ENCODE data around the gene AFG3L2. TPM values are rescaled to one million over a fixed set of nuclear protein-coding genes. Genes with fewer than 3 reads are reported as not detected.

AFG3L2 gene
- total and polyA plus RNA-seq, 2 of the 8 experiments (the other 6 are each of a cell fraction or from before 2014, with no cell fraction given), result 29.7 to 84.8 TPM

DNA sequence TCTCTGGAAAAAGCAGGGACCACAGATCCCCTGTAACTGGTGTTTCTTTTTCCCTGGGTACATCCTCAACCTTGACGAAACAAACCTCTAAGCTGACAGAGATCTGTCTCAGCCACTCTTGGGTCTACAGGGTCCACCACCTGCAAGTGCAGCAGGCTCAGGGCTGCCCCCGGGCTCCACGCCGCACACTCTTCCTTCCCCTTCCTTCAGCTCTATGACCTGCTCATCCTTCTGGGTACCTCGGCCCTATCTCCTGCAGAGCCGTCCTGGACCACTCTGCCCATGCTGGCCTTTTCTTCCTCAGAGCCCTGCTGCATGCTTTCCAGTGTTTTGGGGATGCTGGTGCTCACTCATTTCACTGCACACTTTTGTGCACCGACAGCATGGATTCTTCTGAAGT is 41.5 kb downstream of the AFG3L2 start:
- H3K14ac ChIP-seq (ENCODE audit: insufficient read length), result no peak overlapping the region
- no peak for FAIRE-seq
- peaks cover 0 to 4% (median 0%) of the 10 kb centered on the region in 4 experiments; a peak in 1 of 8 replicates for H3K36me3 ChIP-seq (ENCODE audit: control insufficient read depth in 2 of 4, insufficient read depth in 4 of 4, low read length in 3 of 4)
- H2AFZ ChIP-seq (ENCODE audit: low read length), result no peak overlapping the region
- no peaks in the 10 kb centered on the region for H3K9me3 ChIP-seq (ENCODE audit: insufficient read depth in 2 of 2, low read depth in 1 of 2, low read length in 1 of 2)
- no peaks in the 10 kb centered on the region for H3K27me3 ChIP-seq (replicated peaks in 1 of 4; ENCODE audit: control insufficient read depth in 3 of 4, extremely low read depth in 1 of 4, insufficient read depth in 3 of 4, low read length in 3 of 4)
- POLR2A ChIA-PET (ENCODE audit: partially characterized antibody), result interaction anchor here (1.1 to 3.4 kb wide), 11 partner anchors 12 to 56 kb away, joined by 3 to 26 read pairs (median 7); partner anchors contain the start of gene AFG3L2
- H2BK12ac ChIP-seq (ENCODE audit: low read depth, low read length), result peak overlapping the region; percentile 100
- H2BK120ac ChIP-seq (replicated peaks; ENCODE audit: low read depth, low read length), result peak overlapping the region; percentile 67
- H3K79me1 ChIP-seq (ENCODE audit: low read depth, low read length), result no peaks in the 10 kb centered on the region
- peak overlapping the region; percentile 19; the same call in 1 of the 2 replicates for H4K8ac ChIP-seq (ENCODE audit: extremely low read depth, insufficient read depth, low read length)
- TF ChIP-seq FOSL1 (IDR thresholded peaks at IDR 0.05; ENCODE audit: insufficient read depth, low read depth, low read length) (no peak), CREB1 (IDR thresholded peaks at IDR 0.05) (no peak), KDM1A (IDR thresholded peaks at IDR 0.05; ENCODE audit: borderline replicate concordance, low read length) (no peak), MAFK (IDR thresholded peaks at IDR 0.05; ENCODE audit: low read depth, low read length) (no peak), POLR2A (IDR thresholded peaks at IDR 0.05; ENCODE audit: control extremely low read depth in 1 of 2, low read depth in 2 of 2, low read length in 2 of 2) (0 out of 3 replicates have a peak, but pooled peaks of 1 of the 2 experiments have one; percentile 4), CHD1 (IDR thresholded peaks at IDR 0.05; ENCODE audit: low read depth, low read length) (no peak), TEAD4 (IDR thresholded peaks at IDR 0.05; ENCODE audit: low read depth, low read length) (no peak)
- DNase-seq (ENCODE audit: low read depth in 1 of 2, low spot score in 2 of 2), result no peak
- H3K18ac ChIP-seq (ENCODE audit: extremely low read depth, low read length), result peak overlapping the region; percentile 91
- 85% methylated on average over 6 of the region's 7 CpGs; no CpG with 5 or more reads in 1 of the 2 experiments for WGBS, 2 experiments (ENCODE audit: extremely low coverage in 1 of 2, insufficient coverage in 1 of 2, insufficient read length in 1 of 2, insufficient replicate concordance in 2 of 2, low coverage in 1 of 2, low lambda C conversion rate in 2 of 2, missing lambda C conversion rate in 1 of 2)
- peak overlapping the region in 1 of 4 experiments; percentile 43; a peak in 2 of 8 replicates for H3K4me3 ChIP-seq (ENCODE audit: extremely low read depth in 1 of 4, insufficient read depth in 2 of 4, low read depth in 3 of 4, low read length in 4 of 4)
- peaks cover 0 to 2% of the 10 kb centered on the region in 2 experiments for H4K20me1 ChIP-seq (replicated peaks in 1 of 2; ENCODE audit: control insufficient read depth in 1 of 2, insufficient read depth in 2 of 2, low read length in 2 of 2)
- peak overlapping the region; percentile 66; the same call in 1 of the 2 replicates for H2BK15ac ChIP-seq (ENCODE audit: low read length)
- H3K4me2 ChIP-seq (ENCODE audit: insufficient read depth in 1 of 2, low read depth in 2 of 2, low read length in 2 of 2), result peak overlapping the region; percentile 35 to 61
- peak overlapping the region; percentile 92 for H2BK20ac ChIP-seq (ENCODE audit: low read length)
- H3K4ac ChIP-seq (replicated peaks; ENCODE audit: insufficient read length, low read depth, low read length), result peak overlapping the region; percentile 25
- no peak overlapping the region for H3K56ac ChIP-seq (replicated peaks; ENCODE audit: insufficient read length, low read depth, low read length)
- H3K27ac ChIP-seq (ENCODE audit: low read depth, low read length), result peak overlapping the region; percentile 79; the same call in 1 of the 2 replicates
- no peaks in the 10 kb centered on the region for H3K23me2 ChIP-seq (ENCODE audit: low read depth, low read length)
- CTCF ChIA-PET (ENCODE audit: partially characterized antibody), result interaction anchor here (0.6 to 1.7 kb wide), 8 partner anchors 8 to 325 kb away, joined by 3 to 5 read pairs (median 4); partner anchors contain the start of gene AFG3L2
- H3K79me2 ChIP-seq (ENCODE audit: control insufficient read depth in 1 of 2, insufficient read depth in 2 of 2, low read length in 2 of 2), result no peaks in the 10 kb centered on the region
- peak overlapping the region; percentile 97; the same call in 1 of the 2 replicates for H2BK5ac ChIP-seq (ENCODE audit: low read depth, low read length)
- peaks cover 15 to 41% (median 39%) of the 10 kb centered on the region in 4 experiments for H3K4me1 ChIP-seq (replicated peaks in 1 of 4; ENCODE audit: control insufficient read depth in 3 of 4, insufficient read depth in 4 of 4, low read length in 3 of 4)
- H4K91ac ChIP-seq (replicated peaks; ENCODE audit: insufficient read length, low read length), result peak overlapping the region; percentile 93
- peak overlapping the region; percentile 84; the same call in 1 of the 2 replicates for H2AK5ac ChIP-seq (ENCODE audit: low read depth, low read length)
- no peak overlapping the region for H3K23ac ChIP-seq (ENCODE audit: insufficient read length)
- 0 out of 7 replicates have a peak overlapping the region, but pooled peaks of 1 of the 4 experiments have one; percentile 1 for H3K9ac ChIP-seq (replicated peaks in 1 of 4; ENCODE audit: extremely low read depth in 1 of 4, low read depth in 3 of 4, low read length in 3 of 4)
- peak overlapping the region; percentile 66 for H4K5ac ChIP-seq (ENCODE audit: insufficient read length, low read depth, low read length)

All from H1 (cell line).